H1 (cell line): ENCODE measurements around the gene LMOD2. TPM values are rescaled to one million over a fixed set of nuclear protein-coding genes. Genes with fewer than 3 reads are reported as not detected.

Experiments used
- BCL11A ChIP-seq, 2 experiments: IDR thresholded peaks; one replicate each; pipeline ENCODE4 v1.6.1; 2011; ENCODE audit warnings: low read depth in 2 of 2, low read length in 2 of 2, mild to moderate bottlenecking in 2 of 2
- polyA plus RNA-seq, 7 experiments: library from polyadenylated mRNA; depleted of rRNA in 3 of 7; stranded (reverse) in 5 of 7; unstranded in 2 of 7; fragments of >200 nt in 5 of 7; fragments of 200-250 nt in 2 of 7; gene quantifications; 1 replicate in 5 of 7; 2 replicates in 1 of 7; 4 replicates in 1 of 7; pipeline versions ENCODE4 v1.2.1 to v1.2.3, GENCODE V29; 2011 to 2013; ENCODE audit warnings: missing spikeins in 2 of 7, mixed read lengths in 2 of 7
- total RNA-seq: library from RNA; stranded (reverse); fragmentation: NEBNext Ultra II Directional; extraction: Animal tissue kit (Norgen Biotek cat#: 25700); gene quantifications from 2 replicates; pipeline ENCODE4 v1.2.1, GENCODE V29; 2021

Gene LMOD2
- total and polyA plus RNA-seq, 2 of the 8 experiments (the other 6 are each of a cell fraction or from before 2014, with no cell fraction given), result 0.03 to 0.22 TPM

- no peak for TF ChIP-seq BCL11A (IDR thresholded peaks at IDR 0.05; ENCODE audit: low read depth in 2 of 2, low read length in 2 of 2)
These were observed 34.0 kb upstream of the LMOD2 start (continued) for GRCh38 chr7:123621707-123622106.
